Measurements from ENCODE around the gene SARS2. TPM values are rescaled to one million over a fixed set of nuclear protein-coding genes. Genes with fewer than 3 reads are reported as not detected.

The SARS2 gene
- total RNA-seq, 1 experiment from 2014 or later: 57.4 TPM

- Histone ChIP-seq H2BK12ac (ENCODE audit: insufficient read length, low read depth, low read length) (no peak overlapping the region), H4K8ac (replicated peaks; ENCODE audit: insufficient read length, low read depth, low read length) (no peak overlapping the region), H3K56ac (ENCODE audit: insufficient read length, low read depth, low read length) (no peak overlapping the region), H2BK20ac (ENCODE audit: low read depth, low read length, poor library complexity, severe bottlenecking) (no peak overlapping the region), H3K4ac (ENCODE audit: low read depth, low read length) (no peak overlapping the region), H3K27me3 (ENCODE audit: insufficient read depth, low read length) (no peaks in the 10 kb centered on the region), H3K4me2 (ENCODE audit: insufficient read depth, insufficient read length, low read length) (no peak overlapping the region), H3K14ac (ENCODE audit: insufficient read depth, low read length) (no peak overlapping the region), H4K91ac (ENCODE audit: insufficient read length, low read depth, low read length) (no peak overlapping the region), H2AFZ (ENCODE audit: low read length) (no peak overlapping the region), H3T11ph (ENCODE audit: low read length) (no peak overlapping the region), H3K79me2 (ENCODE audit: insufficient read depth, low read length) (peaks cover 4% of the 10 kb centered on the region; the same call in 1 of the 2 replicates), H4K20me1 (ENCODE audit: control insufficient read depth, insufficient read depth, insufficient read length) (no peaks in the 10 kb centered on the region), H3K9ac (ENCODE audit: extremely low read depth, insufficient read length, low read length) (no peak overlapping the region), H3K4me1 (ENCODE audit: insufficient read depth, low read length) (no peaks in the 10 kb centered on the region), H2AK5ac (ENCODE audit: insufficient read length, low read length) (no peak overlapping the region), H3K27ac (ENCODE audit: insufficient read length, low read depth, low read length) (no peak overlapping the region), H3K23me2 (ENCODE audit: insufficient read length, low read depth, low read length, poor library complexity, severe bottlenecking) (no peaks in the 10 kb centered on the region), H2BK15ac (ENCODE audit: low read depth, low read length) (no peak overlapping the region), H2BK5ac (ENCODE audit: insufficient read length, low read length) (no peak overlapping the region), H3K18ac (ENCODE audit: insufficient read length, low read depth, low read length) (no peak overlapping the region), H3K79me1 (ENCODE audit: insufficient read depth, low read depth, low read length, poor library complexity, severe bottlenecking) (no peaks in the 10 kb centered on the region), H4K5ac (ENCODE audit: insufficient read length, low read depth, low read length) (no peak overlapping the region), H3K23ac (ENCODE audit: insufficient read length, low read depth, low read length) (no peak overlapping the region), H2BK120ac (ENCODE audit: low read depth, low read length, poor library complexity, severe bottlenecking) (no peak overlapping the region), H3K9me3 (ENCODE audit: control insufficient read depth, low read depth, low read length) (no peaks in the 10 kb centered on the region)
- no peak overlapping the region for H3K27ac Mint-ChIP-seq
- no peaks in the 10 kb centered on the region for H3K27me3 Mint-ChIP-seq (ENCODE audit: low read depth)
- peaks cover 34 to 56% (median 48%) of the 10 kb centered on the region in 3 experiments for H3K36me3 Mint-ChIP-seq (ENCODE audit: insufficient read depth in 1 of 3, low read depth in 3 of 3)
- no CpG with 5 or more reads among the region's 7 CpGs for WGBS (ENCODE audit: extremely low coverage, insufficient read length, low lambda C conversion rate)
- TF ChIP-seq CTCF (conservative IDR thresholded peaks at IDR 0.05): no peak
- DNase-seq: no peak
- no peak overlapping the region for H3K4me3 Mint-ChIP-seq
- peaks cover 0 to 1% of the 10 kb centered on the region in 2 experiments; a peak in 2 of 4 replicates for H3K4me1 Mint-ChIP-seq
- no peaks in the 10 kb centered on the region for H3K9me3 Mint-ChIP-seq
These were observed 6.2 kb downstream of the SARS2 start for GRCh38 chr19:38924388-38924787.
